ENCODE results near the gene ZBTB49.

Gene ZBTB49

DNA sequence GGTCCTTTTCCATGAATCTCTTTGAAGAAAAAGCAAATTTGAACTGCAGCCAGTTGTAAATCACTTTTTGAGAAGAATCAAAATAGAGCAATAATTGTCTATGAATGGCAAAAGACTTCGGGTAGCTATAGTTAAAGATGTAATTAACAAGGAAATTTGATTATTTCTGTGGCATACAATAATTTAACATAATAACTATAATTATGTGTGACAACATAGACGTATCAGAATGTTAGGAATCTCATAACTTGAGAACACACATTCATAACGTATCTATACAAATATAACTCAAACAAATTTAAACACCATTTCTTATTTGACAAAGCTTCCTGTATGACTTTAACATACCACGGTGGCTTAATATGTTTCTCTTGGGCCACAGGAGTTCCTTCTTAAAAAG, 60.9 kb downstream of the ZBTB49 start:
- Histone ChIP-seq H3K9ac (ENCODE audit: low read depth, low read length, poor library complexity, severe bottlenecking) (no peak overlapping the region), H3F3A (ENCODE audit: low read depth) (peaks cover 4% of the 10 kb centered on the region; the same call in 1 of the 2 replicates), H3K4me1 (ENCODE audit: insufficient read depth, low read length, poor library complexity, severe bottlenecking) (peaks cover 21% of the 10 kb centered on the region), H4K20me1 (ENCODE audit: insufficient read depth, low read length, poor library complexity, severe bottlenecking) (no peaks in the 10 kb centered on the region), H3K9me2 (replicated peaks; ENCODE audit: low read depth, low read length) (no peaks in the 10 kb centered on the region), H3K79me2 (ENCODE audit: insufficient read depth, low read length) (no peaks in the 10 kb centered on the region), H3K4me2 (ENCODE audit: low read depth, low read length, poor library complexity, severe bottlenecking) (no peak overlapping the region), H3K9me3 (ENCODE audit: insufficient read depth, low read depth, low read length) (peaks cover 13% of the 10 kb centered on the region), H3K27me3 (ENCODE audit: insufficient read depth, low read length, poor library complexity, severe bottlenecking) (no peaks in the 10 kb centered on the region), H2AFZ (ENCODE audit: low read length) (no peak overlapping the region), H3K4me3 (ENCODE audit: low read length, poor library complexity, severe bottlenecking) (no peak overlapping the region), H3K36me3 (ENCODE audit: insufficient read depth, low read length) (no peaks in the 10 kb centered on the region; the same call in 1 of the 2 replicates)
- TF ChIP-seq, protein P1, sequence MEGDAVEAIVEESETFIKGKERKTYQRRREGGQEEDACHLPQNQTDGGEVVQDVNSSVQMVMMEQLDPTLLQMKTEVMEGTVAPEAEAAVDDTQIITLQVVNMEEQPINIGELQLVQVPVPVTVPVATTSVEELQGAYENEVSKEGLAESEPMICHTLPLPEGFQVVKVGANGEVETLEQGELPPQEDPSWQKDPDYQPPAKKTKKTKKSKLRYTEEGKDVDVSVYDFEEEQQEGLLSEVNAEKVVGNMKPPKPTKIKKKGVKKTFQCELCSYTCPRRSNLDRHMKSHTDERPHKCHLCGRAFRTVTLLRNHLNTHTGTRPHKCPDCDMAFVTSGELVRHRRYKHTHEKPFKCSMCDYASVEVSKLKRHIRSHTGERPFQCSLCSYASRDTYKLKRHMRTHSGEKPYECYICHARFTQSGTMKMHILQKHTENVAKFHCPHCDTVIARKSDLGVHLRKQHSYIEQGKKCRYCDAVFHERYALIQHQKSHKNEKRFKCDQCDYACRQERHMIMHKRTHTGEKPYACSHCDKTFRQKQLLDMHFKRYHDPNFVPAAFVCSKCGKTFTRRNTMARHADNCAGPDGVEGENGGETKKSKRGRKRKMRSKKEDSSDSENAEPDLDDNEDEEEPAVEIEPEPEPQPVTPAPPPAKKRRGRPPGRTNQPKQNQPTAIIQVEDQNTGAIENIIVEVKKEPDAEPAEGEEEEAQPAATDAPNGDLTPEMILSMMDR (conservative IDR thresholded peaks at IDR 0.05; ENCODE audit: low read length), result no peak
- no peak for TF ChIP-seq EZH2phosphoT487 (IDR thresholded peaks at IDR 0.05; ENCODE audit: borderline replicate concordance)

DNA sequence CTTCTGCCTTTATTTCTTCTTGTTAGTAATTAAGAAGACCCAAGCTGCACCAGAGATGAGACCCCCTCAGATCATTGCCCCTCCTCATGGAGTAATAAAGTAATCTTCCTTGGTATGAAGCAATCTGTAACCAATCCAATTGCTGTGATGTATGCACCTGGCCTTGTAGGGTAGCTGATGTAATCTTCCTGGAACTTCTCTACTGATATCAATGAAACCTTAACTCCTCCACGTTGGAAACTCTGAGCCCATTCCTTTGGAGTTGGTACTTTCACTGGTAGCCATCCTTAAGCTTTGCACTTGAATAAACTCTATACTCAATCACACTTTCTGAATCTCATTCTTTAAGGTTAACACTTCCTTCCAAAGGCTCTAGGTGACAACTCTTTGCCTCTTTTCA, 65.3 kb downstream of the ZBTB49 start:
- H3K4me1 ChIP-seq (ENCODE audit: insufficient read depth, low read length, poor library complexity, severe bottlenecking), result no peaks in the 10 kb centered on the region
- H3K79me2 ChIP-seq (ENCODE audit: insufficient read depth, low read length), result no peaks in the 10 kb centered on the region
- H2AFZ ChIP-seq (ENCODE audit: low read length), result no peak overlapping the region
- no peak for TF ChIP-seq EZH2phosphoT487 (IDR thresholded peaks at IDR 0.05; ENCODE audit: borderline replicate concordance)
- TF ChIP-seq, protein P1 (conservative IDR thresholded peaks at IDR 0.05; ENCODE audit: low read length), result no peak
- H3F3A ChIP-seq (ENCODE audit: low read depth), result no peaks in the 10 kb centered on the region
- H3K27me3 ChIP-seq (ENCODE audit: insufficient read depth, low read length, poor library complexity, severe bottlenecking), result no peaks in the 10 kb centered on the region
- H3K9ac ChIP-seq (ENCODE audit: low read depth, low read length, poor library complexity, severe bottlenecking), result no peak overlapping the region
- H3K4me3 ChIP-seq (ENCODE audit: low read length, poor library complexity, severe bottlenecking), result no peak overlapping the region
- H4K20me1 ChIP-seq (ENCODE audit: insufficient read depth, low read length, poor library complexity, severe bottlenecking), result no peaks in the 10 kb centered on the region
- H3K4me2 ChIP-seq (ENCODE audit: low read depth, low read length, poor library complexity, severe bottlenecking), result no peak overlapping the region
- H3K9me3 ChIP-seq (ENCODE audit: insufficient read depth, low read depth, low read length), result peaks cover under 1% of the 10 kb centered on the region; the same call in 1 of the 2 replicates
- H3K36me3 ChIP-seq (ENCODE audit: insufficient read depth, low read length), result no peaks in the 10 kb centered on the region; the same call in 1 of the 2 replicates
- no peaks in the 10 kb centered on the region for H3K9me2 ChIP-seq (replicated peaks; ENCODE audit: low read depth, low read length)

DNA sequence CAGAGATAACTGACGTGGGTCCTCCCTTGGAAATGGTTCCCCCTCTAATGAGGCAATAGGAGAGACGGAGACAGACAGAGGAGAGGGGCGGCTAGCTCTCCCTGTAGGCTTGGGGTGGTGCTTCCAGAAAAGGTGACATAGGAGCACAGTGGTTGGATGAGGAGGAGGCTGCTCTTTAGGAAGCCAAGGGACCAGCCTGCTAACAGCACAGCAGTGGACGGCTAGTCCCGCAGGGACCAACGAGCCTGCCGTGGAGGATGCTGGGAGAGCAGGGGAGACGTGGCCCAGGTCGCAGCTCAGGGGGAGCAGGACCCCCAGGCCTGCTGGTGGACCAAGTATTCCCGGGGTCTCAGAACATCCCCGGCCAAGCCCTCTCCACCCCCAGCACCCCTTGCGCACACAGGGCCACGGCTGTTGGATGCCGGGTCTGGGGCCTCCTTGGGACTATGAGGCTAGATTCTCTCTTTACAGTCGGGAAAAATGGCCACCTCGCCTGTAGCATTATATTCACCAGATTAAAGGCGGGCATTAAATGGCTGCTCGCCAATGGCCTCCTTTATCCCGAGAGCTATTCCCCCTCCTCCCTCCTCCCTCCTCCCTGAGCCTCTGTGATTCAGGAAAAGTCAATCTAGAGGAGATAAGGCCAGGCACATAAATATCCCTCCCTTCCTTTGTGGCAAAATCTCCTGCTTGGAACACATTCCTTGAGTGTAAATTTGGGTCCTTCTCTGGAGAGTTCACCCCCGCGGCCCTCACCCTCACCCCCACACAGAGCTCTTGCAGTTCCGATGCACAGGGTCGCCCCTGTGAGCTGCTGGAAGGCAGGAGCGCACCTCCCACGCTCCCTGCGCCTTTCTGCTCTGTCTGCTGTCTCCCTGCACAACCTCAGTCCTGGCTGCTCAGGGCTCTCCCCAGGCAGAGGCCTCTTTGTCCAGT, 66.3 kb downstream of the ZBTB49 start:
- Histone ChIP-seq H4K20me1 (ENCODE audit: insufficient read depth, low read length, poor library complexity, severe bottlenecking) (no peaks in the 10 kb centered on the region), H3K36me3 (ENCODE audit: insufficient read depth, low read length) (no peaks in the 10 kb centered on the region), H3K4me2 (ENCODE audit: low read depth, low read length, poor library complexity, severe bottlenecking) (no peak overlapping the region), H3K4me3 (ENCODE audit: low read length, poor library complexity, severe bottlenecking) (no peak overlapping the region), H3K27me3 (ENCODE audit: insufficient read depth, low read length, poor library complexity, severe bottlenecking) (no peaks in the 10 kb centered on the region), H2AFZ (ENCODE audit: low read length) (no peak overlapping the region), H3K9me3 (ENCODE audit: insufficient read depth, low read depth, low read length) (no peaks in the 10 kb centered on the region), H3K4me1 (ENCODE audit: insufficient read depth, low read length, poor library complexity, severe bottlenecking) (no peaks in the 10 kb centered on the region), H3K9me2 (replicated peaks; ENCODE audit: low read depth, low read length) (no peaks in the 10 kb centered on the region), H3K9ac (ENCODE audit: low read depth, low read length, poor library complexity, severe bottlenecking) (no peak overlapping the region), H3K79me2 (ENCODE audit: insufficient read depth, low read length) (no peaks in the 10 kb centered on the region), H3F3A (ENCODE audit: low read depth) (no peaks in the 10 kb centered on the region)
- no peak for TF ChIP-seq EZH2phosphoT487 (IDR thresholded peaks at IDR 0.05; ENCODE audit: borderline replicate concordance)
- TF ChIP-seq, protein P1 (conservative IDR thresholded peaks at IDR 0.05; ENCODE audit: low read length), result no peak
